H1 (cell line): ENCODE results near the gene HS1BP3. TPM values are rescaled to one million over a fixed set of nuclear protein-coding genes. Genes with fewer than 3 reads are reported as not detected.

ENCODE experiments used
- NANOG ChIP-seq: IDR thresholded peaks from 2 replicates; pipeline ENCODE4 v1.6.1; 2011; ENCODE audit warnings: low read length, low read depth, mild to moderate bottlenecking, inconsistent platforms; ENCODE audit not compliant: insufficient read depth, poor library complexity, severe bottlenecking
- POU5F1 ChIP-seq: IDR thresholded peaks from 2 replicates; pipeline ENCODE4 v1.6.1; 2011; ENCODE audit warnings: low read depth, mild to moderate bottlenecking, low read length, moderate library complexity
- TBP ChIP-seq: IDR thresholded peaks from 2 replicates; pipeline ENCODE4 v1.6.1; 2011; ENCODE audit warnings: low read depth, low read length, improper control_type of control experiment
- YY1 ChIP-seq: IDR thresholded peaks from 2 replicates; pipeline ENCODE4 v1.6.1; 2011; ENCODE audit warnings: low read depth, mild to moderate bottlenecking, low read length
- polyA plus RNA-seq, 7 experiments: library from polyadenylated mRNA; depleted of rRNA in 3 of 7; stranded (reverse) in 5 of 7; unstranded in 2 of 7; fragments of >200 nt in 5 of 7; fragments of 200-250 nt in 2 of 7; gene quantifications; 1 replicate in 5 of 7; 2 replicates in 1 of 7; 4 replicates in 1 of 7; pipeline versions ENCODE4 v1.2.1 to v1.2.3, GENCODE V29; 2011 to 2013; ENCODE audit warnings: missing spikeins in 2 of 7, mixed read lengths in 2 of 7
- total RNA-seq: library from RNA; stranded (reverse); fragmentation: NEBNext Ultra II Directional; extraction: Animal tissue kit (Norgen Biotek cat#: 25700); gene quantifications from 2 replicates; pipeline ENCODE4 v1.2.1, GENCODE V29; 2021

Gene HS1BP3
- total and polyA plus RNA-seq, 2 of the 8 experiments (the other 6 are each of a cell fraction or from before 2014, with no cell fraction given): 11.1 to 11.3 TPM

DNA sequence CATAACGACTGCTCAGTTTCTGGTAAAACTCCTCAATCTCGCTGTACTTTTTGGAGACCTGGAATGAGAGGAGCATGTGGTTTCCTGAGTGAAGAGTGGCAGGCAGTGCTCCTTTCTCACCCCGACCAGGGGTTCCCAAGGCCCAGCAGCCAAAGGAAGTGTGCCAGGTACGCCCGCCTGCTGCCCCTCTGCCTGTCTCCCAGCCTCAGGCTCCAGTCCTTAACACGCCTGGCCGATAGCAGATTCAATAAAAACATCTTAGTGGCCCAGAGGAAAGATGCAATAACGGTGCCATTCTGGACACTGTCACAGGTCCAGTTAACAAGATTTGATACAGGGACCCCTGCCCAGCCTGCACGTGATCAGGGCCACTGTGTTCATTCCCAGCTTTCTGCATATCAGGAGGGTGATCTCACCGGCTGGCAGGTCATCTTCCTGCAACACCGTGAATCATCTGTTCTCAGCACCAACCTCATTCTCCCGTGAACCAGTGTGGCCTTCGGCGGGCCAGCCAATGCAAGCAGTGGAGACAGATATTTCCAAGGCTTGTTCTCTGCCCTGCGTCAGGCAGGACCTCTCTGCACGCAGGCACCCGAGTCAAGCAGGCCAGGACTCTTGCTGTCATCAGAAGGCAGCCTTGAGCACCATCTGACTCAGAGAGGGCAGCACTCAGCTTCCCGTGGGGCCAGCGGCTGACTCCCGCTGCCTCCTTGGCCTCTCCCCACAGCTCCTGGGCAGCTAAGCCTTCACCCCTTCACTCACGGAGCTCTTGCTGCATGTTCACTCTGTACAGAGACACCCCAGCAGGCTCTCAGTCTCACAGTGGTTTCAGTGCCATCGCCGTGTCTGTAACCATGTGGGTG is 9.5 kb downstream of the HS1BP3 start (continued):
- TF ChIP-seq NANOG (no peak), YY1 (no peak), TBP (no peak), POU5F1 (no peak)
- TF ChIP-seq, all 59 proteins: peak for 0
